ENCODE data around the gene GATA6.

GATA6 gene

DNA sequence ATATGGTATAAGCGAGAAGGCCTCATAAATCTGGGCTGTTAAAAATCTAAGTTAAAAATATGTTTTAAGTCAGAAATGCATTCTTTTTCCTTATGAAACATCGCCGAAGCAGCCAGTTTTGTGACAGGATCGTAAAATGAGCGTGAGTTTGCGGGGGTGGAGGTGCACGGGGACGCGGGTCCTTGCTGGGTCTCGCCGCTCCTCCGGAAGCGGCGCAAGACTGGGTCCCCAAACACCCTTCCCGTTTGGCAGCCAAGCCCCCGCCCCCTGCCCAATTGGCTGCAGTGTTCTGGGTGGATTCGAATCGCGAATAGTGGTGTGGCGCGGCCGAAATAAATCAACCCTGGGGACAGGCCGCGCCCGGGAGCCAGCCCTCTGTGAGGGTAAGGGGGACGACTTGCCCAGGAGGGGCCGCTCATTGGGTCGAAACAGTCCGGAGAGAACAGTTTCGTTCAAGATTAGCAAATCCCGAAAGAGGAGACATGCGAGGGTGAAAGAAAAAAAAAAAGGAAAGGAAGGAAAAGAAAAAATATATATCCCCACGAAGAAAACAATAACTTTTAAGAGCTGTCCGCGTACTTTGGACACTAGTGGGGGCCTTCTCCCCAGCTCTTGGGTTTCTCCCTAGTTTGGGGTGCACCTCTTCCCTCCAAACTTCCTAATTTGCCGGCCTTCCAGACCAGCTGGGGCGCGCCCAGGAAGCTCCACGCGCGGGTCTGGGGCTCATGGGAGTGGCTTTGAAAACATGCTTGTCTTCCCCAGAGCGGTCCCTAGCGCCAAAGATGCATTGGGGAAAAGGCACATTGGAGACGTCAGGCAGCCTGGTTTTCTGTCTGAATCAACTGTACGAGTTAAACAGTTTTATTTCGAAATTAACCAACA is 3.1 kb upstream of the GATA6 start:
- Histone ChIP-seq H3K4me1 (ENCODE audit: control insufficient read depth, insufficient read depth, low read length) (peaks cover 34% of the 10 kb centered on the region), H3K9me3 (ENCODE audit: control insufficient read depth, low read length) (no peaks in the 10 kb centered on the region), H3K36me3 (ENCODE audit: control insufficient read depth, insufficient read depth, low read length) (no peaks in the 10 kb centered on the region), H3K27ac (ENCODE audit: insufficient read depth, low read depth, low read length, poor library complexity, severe bottlenecking) (no peak overlapping the region), H3K27me3 (ENCODE audit: control insufficient read depth, insufficient read depth, low read length, poor library complexity, severe bottlenecking) (peaks cover 100% of the 10 kb centered on the region), H3K4me3 (ENCODE audit: insufficient read depth, low read depth, low read length) (peak overlapping the region; percentile 5)
- 3% methylated on average over 45 to 46 of the region's 46 CpGs for WGBS, 2 experiments

DNA sequence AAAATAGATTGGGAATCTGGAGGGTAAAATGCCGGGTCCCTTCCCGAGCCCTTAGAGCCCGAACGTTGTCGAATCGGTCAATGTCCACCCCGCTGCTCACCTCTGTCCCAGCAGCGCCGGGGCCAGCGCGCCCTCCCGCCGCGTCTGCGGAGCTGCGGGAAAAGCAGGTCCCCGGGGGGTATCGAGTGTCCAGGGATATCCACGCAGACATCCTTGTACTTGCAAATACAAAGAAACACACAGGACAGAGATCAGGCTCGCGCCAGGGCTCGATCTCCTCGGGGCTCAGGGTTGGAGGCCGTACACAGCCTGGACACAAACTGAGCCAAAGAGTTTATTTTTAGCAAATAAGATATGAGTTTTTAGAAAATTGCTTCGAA is 2.3 kb upstream of the GATA6 start:
- Histone ChIP-seq H3K27me3 (ENCODE audit: control insufficient read depth, insufficient read depth, low read length, poor library complexity, severe bottlenecking) (peaks cover 100% of the 10 kb centered on the region), H3K4me1 (ENCODE audit: control insufficient read depth, insufficient read depth, low read length) (peaks cover 34% of the 10 kb centered on the region), H3K27ac (ENCODE audit: insufficient read depth, low read depth, low read length, poor library complexity, severe bottlenecking) (no peak overlapping the region), H3K4me3 (ENCODE audit: insufficient read depth, low read depth, low read length) (no peak overlapping the region), H3K36me3 (ENCODE audit: control insufficient read depth, insufficient read depth, low read length) (no peaks in the 10 kb centered on the region), H3K9me3 (ENCODE audit: control insufficient read depth, low read length) (no peaks in the 10 kb centered on the region)
- WGBS, 2 experiments, result 1 to 2% methylated on average over 25 of the region's 25 CpGs

DNA sequence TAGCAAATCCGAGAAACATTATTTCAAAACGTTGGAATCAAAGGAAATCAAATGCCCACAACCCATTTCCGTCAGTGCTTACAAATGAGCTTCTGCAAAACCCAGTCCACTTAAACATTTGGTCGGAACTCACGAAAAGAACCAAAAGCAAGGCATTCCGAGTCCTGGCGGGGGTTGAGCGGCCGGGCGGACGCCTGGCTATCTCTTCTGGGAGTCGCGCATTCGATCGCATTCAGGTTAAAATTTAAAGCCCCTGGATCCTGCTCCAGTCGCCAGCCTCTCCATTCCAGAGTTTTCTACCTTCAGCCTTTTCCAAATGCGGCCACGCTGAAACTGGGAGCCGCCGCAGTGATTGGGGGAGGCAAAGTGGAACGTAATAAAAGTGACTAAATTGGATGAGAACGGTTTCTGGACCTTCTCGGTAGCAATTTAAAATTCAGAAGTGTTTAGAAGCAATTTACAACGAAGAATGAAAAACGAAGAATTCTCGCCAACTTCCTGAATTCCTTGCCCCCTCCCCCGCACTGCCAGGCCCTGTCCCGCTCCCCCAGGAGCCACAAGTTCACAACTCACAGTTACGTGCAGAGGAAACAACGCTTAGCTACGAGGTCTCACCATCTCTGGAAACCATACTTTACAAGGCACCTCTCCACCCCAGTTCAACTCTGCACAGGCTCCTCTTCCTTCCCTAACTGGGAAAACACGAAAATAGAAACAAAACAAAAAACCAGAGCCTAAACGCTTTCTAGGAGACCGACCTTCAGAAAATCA is 1.7 kb upstream of the GATA6 start:
- H3K27me3 ChIP-seq (ENCODE audit: control insufficient read depth, insufficient read depth, low read length, poor library complexity, severe bottlenecking), result peaks cover 100% of the 10 kb centered on the region

DNA sequence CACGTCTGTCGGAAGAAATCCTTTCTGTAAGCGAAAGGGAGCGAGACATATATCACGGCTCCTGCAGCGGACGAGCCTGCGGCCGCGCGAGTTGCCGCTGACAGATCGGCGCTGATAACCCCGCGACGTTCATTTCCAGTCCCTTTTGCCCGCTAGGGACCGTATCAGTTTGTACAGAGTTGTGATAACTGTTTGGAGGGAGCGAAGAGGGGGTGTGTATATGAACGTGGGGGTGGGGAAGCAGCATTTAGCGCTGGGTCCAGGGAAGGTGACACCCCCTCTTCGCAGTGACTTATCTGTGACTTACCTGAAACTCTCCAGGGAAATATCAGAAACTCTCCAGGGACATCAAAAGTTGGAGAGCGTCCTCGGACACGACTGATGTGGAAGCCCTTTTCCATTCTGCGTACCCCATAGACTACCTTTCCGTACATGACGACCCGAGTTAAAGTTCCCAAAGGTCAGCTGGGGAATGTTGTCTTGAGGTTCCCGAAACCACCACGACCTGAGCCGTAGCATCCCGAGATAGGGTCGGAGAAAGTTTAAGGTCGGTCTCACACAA is 948 bp upstream of the GATA6 start:
- Histone ChIP-seq H3K36me3 (ENCODE audit: control insufficient read depth, insufficient read depth, low read length) (no peaks in the 10 kb centered on the region), H3K4me3 (ENCODE audit: insufficient read depth, low read depth, low read length) (peak overlapping the region; percentile 50), H3K27me3 (ENCODE audit: control insufficient read depth, insufficient read depth, low read length, poor library complexity, severe bottlenecking) (peaks cover 100% of the 10 kb centered on the region), H3K27ac (ENCODE audit: insufficient read depth, low read depth, low read length, poor library complexity, severe bottlenecking) (no peak overlapping the region), H3K4me1 (ENCODE audit: control insufficient read depth, insufficient read depth, low read length) (peaks cover 34% of the 10 kb centered on the region), H3K9me3 (ENCODE audit: control insufficient read depth, low read length) (no peaks in the 10 kb centered on the region)
- 1% methylated on average over 36 of the region's 36 CpGs for WGBS, 2 experiments

More for the DNA sequence above, 1.7 kb upstream of the GATA6 start:
- WGBS, 2 experiments, result 1% methylated on average over 32 of the region's 34 CpGs
- Histone ChIP-seq H3K27ac (ENCODE audit: insufficient read depth, low read depth, low read length, poor library complexity, severe bottlenecking) (no peak overlapping the region), H3K4me1 (ENCODE audit: control insufficient read depth, insufficient read depth, low read length) (peaks cover 34% of the 10 kb centered on the region), H3K9me3 (ENCODE audit: control insufficient read depth, low read length) (no peaks in the 10 kb centered on the region), H3K36me3 (ENCODE audit: control insufficient read depth, insufficient read depth, low read length) (no peaks in the 10 kb centered on the region), H3K4me3 (ENCODE audit: insufficient read depth, low read depth, low read length) (peak overlapping the region; percentile 1)

DNA sequence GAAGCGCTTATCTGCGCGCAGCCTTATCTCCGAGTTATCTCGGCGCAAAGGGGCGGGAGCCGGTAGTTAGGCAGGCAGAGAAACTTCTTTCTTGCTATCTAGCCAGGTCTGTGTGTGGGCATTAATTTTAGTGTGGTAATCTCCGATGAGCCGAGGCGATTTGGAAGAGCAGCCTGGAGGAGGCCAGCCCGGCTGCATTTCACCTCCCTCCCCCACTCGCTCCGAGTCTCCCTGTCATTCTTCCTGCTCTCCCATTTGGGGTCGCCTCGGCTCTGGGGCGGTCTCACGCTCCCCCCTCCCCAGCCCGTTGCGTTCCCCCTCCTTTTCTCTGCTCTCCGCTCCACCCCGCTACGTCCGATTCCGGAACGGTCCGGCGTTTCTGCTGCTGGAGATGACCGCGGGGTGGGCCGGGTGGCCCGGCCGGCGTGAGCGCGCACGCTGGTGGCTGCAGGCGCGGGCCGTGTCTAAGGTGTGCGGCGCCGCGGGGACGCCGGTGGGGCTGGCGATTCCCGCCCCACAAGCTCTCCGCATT is 566 bp downstream of the GATA6 start:
- peaks cover 32% of the 10 kb centered on the region for H3K4me1 ChIP-seq (ENCODE audit: control insufficient read depth, insufficient read depth, low read length)
- no peaks in the 10 kb centered on the region for H3K36me3 ChIP-seq (ENCODE audit: control insufficient read depth, insufficient read depth, low read length)
- H3K4me3 ChIP-seq (ENCODE audit: insufficient read depth, low read depth, low read length), result peak overlapping the region; percentile 50
- no peak overlapping the region for H3K27ac ChIP-seq (ENCODE audit: insufficient read depth, low read depth, low read length, poor library complexity, severe bottlenecking)
- 0% methylated on average over 49 of the region's 49 CpGs for WGBS, 2 experiments
- no peaks in the 10 kb centered on the region for H3K9me3 ChIP-seq (ENCODE audit: control insufficient read depth, low read length)
- H3K27me3 ChIP-seq (ENCODE audit: control insufficient read depth, insufficient read depth, low read length, poor library complexity, severe bottlenecking), result peaks cover 100% of the 10 kb centered on the region

GRCh38 chr18:22170421-22171257 is 1.2 kb downstream of the GATA6 start:
- WGBS, 2 experiments, result 1% methylated on average over 66 of the region's 66 CpGs
- H3K27ac ChIP-seq (ENCODE audit: insufficient read depth, low read depth, low read length, poor library complexity, severe bottlenecking), result no peak overlapping the region
- H3K4me1 ChIP-seq (ENCODE audit: control insufficient read depth, insufficient read depth, low read length), result peaks cover 29% of the 10 kb centered on the region
- H3K9me3 ChIP-seq (ENCODE audit: control insufficient read depth, low read length), result no peaks in the 10 kb centered on the region
- peaks cover 100% of the 10 kb centered on the region for H3K27me3 ChIP-seq (ENCODE audit: control insufficient read depth, insufficient read depth, low read length, poor library complexity, severe bottlenecking)
- peak overlapping the region; percentile 50 for H3K4me3 ChIP-seq (ENCODE audit: insufficient read depth, low read depth, low read length)
- no peaks in the 10 kb centered on the region for H3K36me3 ChIP-seq (ENCODE audit: control insufficient read depth, insufficient read depth, low read length)

- Histone ChIP-seq H3K4me1 (ENCODE audit: control insufficient read depth, insufficient read depth, low read length) (peaks cover 21% of the 10 kb centered on the region), H3K27ac (ENCODE audit: insufficient read depth, low read depth, low read length, poor library complexity, severe bottlenecking) (no peak overlapping the region), H3K4me3 (ENCODE audit: insufficient read depth, low read depth, low read length) (peak overlapping the region; percentile 50), H3K27me3 (ENCODE audit: control insufficient read depth, insufficient read depth, low read length, poor library complexity, severe bottlenecking) (peaks cover 100% of the 10 kb centered on the region), H3K9me3 (ENCODE audit: control insufficient read depth, low read length) (no peaks in the 10 kb centered on the region), H3K36me3 (ENCODE audit: control insufficient read depth, insufficient read depth, low read length) (no peaks in the 10 kb centered on the region)
- 1% methylated on average over 120 of the region's 120 CpGs for WGBS, 2 experiments
Measured at GRCh38 chr18:22171258-22172119, 2.1 kb downstream of the GATA6 start.

- H3K27ac ChIP-seq (ENCODE audit: insufficient read depth, low read depth, low read length, poor library complexity, severe bottlenecking), result no peak overlapping the region
- no peak overlapping the region for H3K4me3 ChIP-seq (ENCODE audit: insufficient read depth, low read depth, low read length)
- H3K4me1 ChIP-seq (ENCODE audit: control insufficient read depth, insufficient read depth, low read length), result peaks cover 20% of the 10 kb centered on the region
- no peaks in the 10 kb centered on the region for H3K36me3 ChIP-seq (ENCODE audit: control insufficient read depth, insufficient read depth, low read length)
- H3K9me3 ChIP-seq (ENCODE audit: control insufficient read depth, low read length), result no peaks in the 10 kb centered on the region
- peaks cover 100% of the 10 kb centered on the region for H3K27me3 ChIP-seq (ENCODE audit: control insufficient read depth, insufficient read depth, low read length, poor library complexity, severe bottlenecking)
- WGBS, 2 experiments, result 6 to 7% methylated on average over 34 of the region's 34 CpGs
Measured at GRCh38 chr18:22172120-22172582, 2.8 kb downstream of the GATA6 start.

GRCh38 chr18:22172594-22173049 is 3.2 kb downstream of the GATA6 start:
- 11 to 18% methylated on average over 7 of the region's 7 CpGs for WGBS, 2 experiments

More at GRCh38 chr18:22172594-22173049, 3.2 kb downstream of the GATA6 start:
- Histone ChIP-seq H3K4me3 (ENCODE audit: insufficient read depth, low read depth, low read length) (no peak overlapping the region), H3K36me3 (ENCODE audit: control insufficient read depth, insufficient read depth, low read length) (no peaks in the 10 kb centered on the region), H3K27ac (ENCODE audit: insufficient read depth, low read depth, low read length, poor library complexity, severe bottlenecking) (no peak overlapping the region), H3K27me3 (ENCODE audit: control insufficient read depth, insufficient read depth, low read length, poor library complexity, severe bottlenecking) (peaks cover 100% of the 10 kb centered on the region), H3K4me1 (ENCODE audit: control insufficient read depth, insufficient read depth, low read length) (peaks cover 17% of the 10 kb centered on the region), H3K9me3 (ENCODE audit: control insufficient read depth, low read length) (no peaks in the 10 kb centered on the region)
